HTR-8/SVneo (cell line): ENCODE measurements around the gene CRADD.
A peak's percentile ranks its signal among the peaks of the same experiment; 100 is the strongest.
"Not testable (repeated sequence)": the region's sequence is repeated elsewhere in the genome, so short reads cannot be mapped to it uniquely, and the experiment has no call there.

ENCODE experiments used
- DNase-seq: peaks from one replicate; pipeline ENCODE4 v3.0.0; 2011; ENCODE audit warnings: low spot score, mixed read lengths; ENCODE audit not compliant: insufficient read length
- FAIRE-seq: peaks from 2 replicates; lab custom pipeline; 2011; peaks lifted over from hg19 to GRCh38; lab: Jason Lieb, UNC

CRADD gene

GRCh38 chr12:93798279-93799151 is 121.3 kb downstream of the CRADD start:
- no peak for DNase-seq

GRCh38 chr12:93801666-93802065 is 124.5 kb downstream of the CRADD start:
- FAIRE-seq, DNase-seq: not testable (repeated sequence)

More at GRCh38 chr12:93798279-93799151, 121.3 kb downstream of the CRADD start:
- no peak for FAIRE-seq

- FAIRE-seq (no peak), DNase-seq (no peak)
Measured at GRCh38 chr12:93802293-93802692, 125.1 kb downstream of the CRADD start.

- no peak for FAIRE-seq
Measured at GRCh38 chr12:93802698-93803423, 125.7 kb downstream of the CRADD start.

GRCh38 chr12:93803424-93803807 is 126.2 kb downstream of the CRADD start:
- FAIRE-seq (no peak), DNase-seq (peak; percentile 30)

More at GRCh38 chr12:93802698-93803423, 125.7 kb downstream of the CRADD start:
- DNase-seq = no peak

GRCh38 chr12:93804392-93805179 is 127.4 kb downstream of the CRADD start:
- no peak for FAIRE-seq
- DNase-seq = no peak

GRCh38 chr12:93805736-93806141 is 128.6 kb downstream of the CRADD start:
- no peak for FAIRE-seq
- DNase-seq = no peak

- no peak for FAIRE-seq
- DNase-seq = no peak
Measured at GRCh38 chr12:93807354-93807753, 130.2 kb downstream of the CRADD start.

- no peak for DNase-seq
- FAIRE-seq = no peak
Measured at GRCh38 chr12:93808169-93808899, 131.2 kb downstream of the CRADD start.

- DNase-seq = no peak
Measured at GRCh38 chr12:93812626-93813025, 135.5 kb downstream of the CRADD start.

GRCh38 chr12:93813186-93813585 is 136.0 kb downstream of the CRADD start:
- DNase-seq = no peak
- no peak for FAIRE-seq

More at GRCh38 chr12:93812626-93813025, 135.5 kb downstream of the CRADD start:
- FAIRE-seq = no peak

- FAIRE-seq (no peak), DNase-seq (no peak)
Measured at GRCh38 chr12:93813972-93814821, 137.0 kb downstream of the CRADD start.

- DNase-seq = no peak
- FAIRE-seq = no peak
Measured at GRCh38 chr12:93818488-93819049, 141.4 kb downstream of the CRADD start.

GRCh38 chr12:93819050-93819491 is 141.9 kb downstream of the CRADD start:
- no peak for FAIRE-seq
- no peak for DNase-seq

- DNase-seq (no peak), FAIRE-seq (no peak)
Measured at GRCh38 chr12:93823616-93824391, 146.6 kb downstream of the CRADD start.

GRCh38 chr12:93824514-93825500 is 147.6 kb downstream of the CRADD start:
- peak; percentile 12 for DNase-seq

GRCh38 chr12:93825501-93825888 is 148.3 kb downstream of the CRADD start:
- FAIRE-seq (no peak), DNase-seq (no peak)

More at GRCh38 chr12:93824514-93825500, 147.6 kb downstream of the CRADD start:
- FAIRE-seq = peak; percentile 26
